Adrenal gland (tissue), 12 donors: Measurements from ENCODE around the gene ITPRID1. TPM values are rescaled to one million over a fixed set of nuclear protein-coding genes. Genes with fewer than 3 reads are reported as not detected.

Source experiments
- DNase-seq, 7 donors: peaks; one replicate each; pipeline ENCODE4 v3.0.0-alpha.2; 2019 to 2020
- H3K27ac ChIP-seq, 5 donors: fragments of 200-600 bp; sonication (generic) in 4 of 5; 1 replicate in 3 of 5; 2 replicates in 2 of 5; pipeline versions ENCODE4 v1.5.1 to v1.8.0; 2016 to 2020; ENCODE audit warnings: mild to moderate bottlenecking in 1 of 5
- H3K27me3 ChIP-seq: fragments of 200-600 bp; 2 replicates; pipeline ENCODE4 v1.8.0; 2021
- H3K36me3 ChIP-seq, 2 donors: fragments of 200-600 bp; replicated peaks in 1 of 2; 1 replicate in 1 of 2; 2 replicates in 1 of 2; pipeline versions ENCODE4 v1.5.1 to v1.8.0; 2018 to 2022
- H3K4me1 ChIP-seq, 2 donors: fragments of 200-600 bp; replicated peaks in 1 of 2; 1 replicate in 1 of 2; 2 replicates in 1 of 2; pipeline versions ENCODE4 v1.5.1 to v1.8.0; 2018 to 2021
- H3K4me3 ChIP-seq, 4 donors: fragments of 200-600 bp; sonication (generic) in 3 of 4; one replicate each; pipeline ENCODE4 v1.5.1; 2016 to 2018
- H3K9me3 ChIP-seq, 3 donors: fragments of 200-600 bp; sonication (generic) in 1 of 3; replicated peaks in 1 of 3; 1 replicate in 2 of 3; 2 replicates in 1 of 3; pipeline versions ENCODE4 v1.5.1 to v1.8.0; 2016 to 2021
- CTCF ChIP-seq, 6 experiments: fragments of 450-650 bp in 4 of 6; fragments of 200-600 bp in 2 of 6; sonication (generic) in 1 of 6; IDR thresholded peaks; 1 replicate in 5 of 6; 2 replicates in 1 of 6; pipeline versions ENCODE4 v1.5.1 to v1.8.0; 2016 to 2021; ENCODE audit warnings: antibody characterized with exemption in 6 of 6, mild to moderate bottlenecking in 2 of 6, moderate library complexity in 1 of 6
- POLR2A ChIP-seq, 2 donors: fragments of 450-650 bp; IDR thresholded peaks; one replicate each; pipeline ENCODE4 v1.6.1; 2017; ENCODE audit warnings: antibody characterized with exemption in 2 of 2, mild to moderate bottlenecking in 2 of 2, moderate library complexity in 1 of 2
- WGBS, 4 donors: extraction: QIAGEN DNeasy Blood & Tissue Kit in 2 of 4; methylation state at CpG; one replicate each; pipeline versions ENCODE4 v1.1.5 to v1.1.7; 2013 to 2017; 5-methylcytosine and 5-hydroxymethylcytosine counted together
- intact Hi-C, 2 donors: fragments of 100-400 bp; cut with DNase I; formaldehyde crosslinking; loops; one replicate each; pipeline versions ENCODE4 v1.14.1 to v1.15.0; 2022 to 2023
- polyA plus RNA-seq, 3 donors: library from polyadenylated mRNA; stranded (reverse); fragments of 200-250 nt in 2 of 3; fragments of 350-450 nt in 1 of 3; fragmentation: Illumina TruSeq in 1 of 3; extraction: RNeasy Lipid Tissue Mini Kit (QIAGEN cat#74804) in 1 of 3; gene quantifications; one replicate each; pipeline ENCODE4 v1.2.3, GENCODE V29; 2013 to 2014
- total RNA-seq, 9 donors: library from RNA; depleted of rRNA in 4 of 9; stranded (reverse); fragments of >200 nt in 4 of 9; fragments of 120-200 nt in 1 of 9; fragmentation: NEBNext Ultra II Directional in 1 of 9; extraction: Animal tissue kit (Norgen Biotek cat#: 25700) in 1 of 9; gene quantifications; one replicate each; pipeline versions ENCODE4 v1.1.0 to v1.2.4, GENCODE V29; 2013 to 2023
- donor health status: healthy with polysubstance abuse.
- donor health status: Bipolar disorder and iron deficiency.
- donor health status: DM: yes; HTN: yes; CAD: no.
- donor health status: DM: no; HTN: no; CAD: no.
- donor health status: DM: no; HTN: no; CAD: no.
- donor health status: DM: yes; HTN: yes; CAD: no.

Gene ITPRID1
- total and polyA plus RNA-seq, 12 donors = 0.06 TPM; not detected in 11

- H3K4me3 ChIP-seq = no peak overlapping the region
- TF ChIP-seq CTCF (IDR thresholded peaks at IDR 0.05) (no peak), POLR2A (IDR thresholded peaks at IDR 0.05) (no peak)
- no peaks in the 10 kb centered on the region for H3K4me1 ChIP-seq
- intact Hi-C loops = no loop called here
- no peak for DNase-seq
- WGBS, 4 donors = 80 to 88% (median 84%) methylated on average over 3 of the region's 3 CpGs
- no peak overlapping the region for H3K27ac ChIP-seq
- H3K27me3 ChIP-seq = no peaks in the 10 kb centered on the region
- H3K36me3 ChIP-seq = no peaks in the 10 kb centered on the region
- no peaks in the 10 kb centered on the region for H3K9me3 ChIP-seq
Observed at GRCh38 chr7:31495653-31496052, 18.2 kb upstream of the ITPRID1 start.

GRCh38 chr7:31497516-31497915 is 16.4 kb upstream of the ITPRID1 start:
- H3K4me1 ChIP-seq = no peaks in the 10 kb centered on the region
- H3K36me3 ChIP-seq = no peaks in the 10 kb centered on the region
- DNase-seq = no peak
- H3K4me3 ChIP-seq = no peak overlapping the region
- TF ChIP-seq CTCF (IDR thresholded peaks at IDR 0.05) = no peak
- TF ChIP-seq POLR2A (IDR thresholded peaks at IDR 0.05) = no peak
- H3K27ac ChIP-seq = no peak overlapping the region
- no peaks in the 10 kb centered on the region for H3K9me3 ChIP-seq
- WGBS, 4 donors = 34 to 53% (median 44%) methylated on average over 2 to 3 of the region's 3 CpGs
- intact Hi-C loops = no loop called here
- H3K27me3 ChIP-seq = no peaks in the 10 kb centered on the region

GRCh38 chr7:31500656-31501055 is 13.2 kb upstream of the ITPRID1 start:
- TF ChIP-seq CTCF (IDR thresholded peaks at IDR 0.05) (no peak), POLR2A (IDR thresholded peaks at IDR 0.05) (no peak)
- no peaks in the 10 kb centered on the region for H3K27me3 ChIP-seq
- no peaks in the 10 kb centered on the region for H3K36me3 ChIP-seq
- H3K4me1 ChIP-seq = no peaks in the 10 kb centered on the region
- no peak overlapping the region for H3K27ac ChIP-seq
- no peak for DNase-seq
- no peak overlapping the region for H3K4me3 ChIP-seq
- no peaks in the 10 kb centered on the region for H3K9me3 ChIP-seq
- intact Hi-C loops = no loop called here
- WGBS, 4 donors = 19 to 24% (median 22%) methylated on average over 1 of the region's 1 CpG

GRCh38 chr7:31508823-31509222 is 5.1 kb upstream of the ITPRID1 start:
- H3K4me1 ChIP-seq = no peaks in the 10 kb centered on the region
- no peaks in the 10 kb centered on the region for H3K36me3 ChIP-seq
- WGBS, 4 donors = 57 to 72% (median 69%) methylated on average over 5 of the region's 5 CpGs
- H3K9me3 ChIP-seq = no peaks in the 10 kb centered on the region
- H3K27ac ChIP-seq = no peak overlapping the region
- TF ChIP-seq POLR2A (IDR thresholded peaks at IDR 0.05) (no peak), CTCF (IDR thresholded peaks at IDR 0.05) (no peak)
- no peak overlapping the region for H3K4me3 ChIP-seq
- intact Hi-C loops = no loop called here
- H3K27me3 ChIP-seq = no peaks in the 10 kb centered on the region
- no peak for DNase-seq
